GM19438 (cell line): ENCODE measurements around the gene AKAP8L.

Source experiments
- ATAC-seq: cut with Tn5 transposase; IDR thresholded peaks from one replicate; pipeline ENCODE4 v1.9.1; 2021; ENCODE audit warnings: low read depth; ENCODE audit not compliant: unreplicated experiment

AKAP8L gene

DNA sequence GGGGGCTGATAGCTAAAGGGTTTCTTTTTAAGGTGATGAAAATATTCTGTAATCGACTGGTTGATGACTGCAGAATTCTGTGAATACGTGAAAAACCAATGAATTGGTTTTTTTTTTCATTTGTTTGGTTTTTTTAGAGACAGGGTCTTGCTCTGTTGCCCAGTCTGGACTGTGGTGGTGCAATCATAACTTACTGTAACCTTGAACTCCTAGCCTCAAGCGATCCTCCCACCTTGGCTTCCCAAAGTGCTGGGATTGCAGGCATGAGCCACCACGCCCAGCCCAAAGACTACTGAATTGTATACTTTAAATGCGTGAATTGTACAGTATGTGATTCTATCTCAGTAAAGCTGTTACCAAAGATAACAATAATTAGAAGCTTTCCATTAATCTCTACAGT, 24.4 kb downstream of the AKAP8L start:
- no peak for ATAC-seq

DNA sequence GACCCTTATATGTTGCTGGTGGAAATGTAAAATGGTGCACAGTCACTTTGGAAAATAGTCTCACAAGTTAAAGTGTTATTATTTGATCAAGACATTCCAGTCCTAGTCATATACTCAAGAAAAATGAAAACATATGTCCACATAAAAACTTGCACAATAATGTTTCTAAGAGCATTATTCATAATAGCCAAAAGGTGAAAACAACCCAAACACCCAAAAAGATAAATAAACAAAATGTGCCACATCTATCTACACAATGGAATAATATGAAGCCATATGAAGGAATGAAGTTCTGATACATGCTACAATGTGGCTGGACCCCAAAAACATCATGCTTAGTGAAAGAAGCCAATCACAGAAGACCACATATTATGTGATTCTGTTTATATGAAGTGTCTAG, 24.8 kb downstream of the AKAP8L start:
- no peak for ATAC-seq

- ATAC-seq = no peak
Observed at GRCh38 chr19:15390814-15391213, 28.0 kb downstream of the AKAP8L start.

GRCh38 chr19:15381864-15382263, 36.9 kb downstream of the AKAP8L start:
- no peak for ATAC-seq

- no peak for ATAC-seq
Observed at GRCh38 chr19:15381429-15381828, 37.4 kb downstream of the AKAP8L start.

- peak; percentile 7 for ATAC-seq
Observed at GRCh38 chr19:15379999-15380647, 38.7 kb downstream of the AKAP8L start.

GRCh38 chr19:15379083-15379998, 39.4 kb downstream of the AKAP8L start, which contains the start of gene AKAP8:
Gene AKAP8, minus strand, starts transcription at chr19:15379787. Its CDS starts 56 bp downstream, at chr19:15379731.
- ATAC-seq = peak; percentile 73

GRCh38 chr19:15378534-15379082, 40.2 kb downstream of the AKAP8L start:
- ATAC-seq = no peak

DNA sequence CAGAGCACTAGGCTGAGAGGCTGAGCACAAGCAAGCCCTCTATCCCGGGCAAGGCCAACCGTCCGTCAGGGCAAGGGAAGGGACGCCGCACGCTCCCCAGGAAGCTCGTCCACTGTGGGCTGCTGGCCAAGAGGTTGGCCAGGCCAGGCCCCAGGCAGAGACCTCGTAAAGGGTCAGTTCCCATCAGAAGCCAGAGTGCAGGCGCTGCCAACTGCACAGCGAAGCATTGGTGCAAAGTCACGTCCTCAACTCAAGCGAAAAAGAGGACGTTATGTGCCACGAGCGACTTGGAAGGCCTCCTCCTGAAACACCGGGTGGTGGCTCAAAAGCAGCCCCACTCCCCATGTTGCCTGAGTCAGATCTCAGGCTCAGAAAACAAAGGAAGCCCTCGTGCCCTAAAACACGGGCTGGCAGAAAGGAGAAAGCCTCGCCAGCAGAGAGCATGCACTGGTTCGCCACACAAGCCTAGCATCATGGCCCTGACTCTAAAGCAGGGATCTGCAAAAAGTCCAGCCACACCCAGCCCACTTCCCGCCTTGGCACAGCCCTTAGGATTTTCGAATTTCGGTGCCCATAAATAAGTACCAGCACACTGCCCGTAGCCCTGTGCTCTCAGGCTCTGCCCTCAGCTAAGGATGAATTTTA, 43.9 kb downstream of the AKAP8L start:
- ATAC-seq = no peak

DNA sequence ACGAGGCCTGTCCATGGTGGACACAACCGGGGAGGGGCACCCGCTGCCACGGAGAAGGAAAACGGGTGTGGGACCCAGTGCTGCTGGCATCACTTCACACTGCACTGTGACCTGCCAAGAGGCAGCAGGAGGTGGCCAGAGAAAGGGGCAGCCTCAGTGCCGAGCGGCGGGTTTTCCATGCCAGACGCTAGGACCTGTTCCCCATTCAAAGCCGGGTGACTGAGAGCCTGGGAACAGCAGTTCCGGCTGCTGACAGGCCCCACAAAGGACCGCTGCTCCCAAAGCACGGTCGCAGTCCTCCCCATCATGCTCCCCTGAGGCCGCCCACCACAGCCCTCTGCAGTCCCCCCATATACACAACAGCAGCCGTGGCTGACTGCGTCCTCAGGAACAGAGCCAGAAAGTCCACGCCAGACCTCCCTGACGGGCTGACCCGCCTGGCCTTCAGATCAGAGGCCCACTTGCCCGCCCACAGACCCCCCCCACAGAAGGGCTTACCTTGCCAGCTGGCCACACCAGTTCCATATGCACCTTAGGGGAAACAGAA, 44.6 kb downstream of the AKAP8L start:
- ATAC-seq = no peak

DNA sequence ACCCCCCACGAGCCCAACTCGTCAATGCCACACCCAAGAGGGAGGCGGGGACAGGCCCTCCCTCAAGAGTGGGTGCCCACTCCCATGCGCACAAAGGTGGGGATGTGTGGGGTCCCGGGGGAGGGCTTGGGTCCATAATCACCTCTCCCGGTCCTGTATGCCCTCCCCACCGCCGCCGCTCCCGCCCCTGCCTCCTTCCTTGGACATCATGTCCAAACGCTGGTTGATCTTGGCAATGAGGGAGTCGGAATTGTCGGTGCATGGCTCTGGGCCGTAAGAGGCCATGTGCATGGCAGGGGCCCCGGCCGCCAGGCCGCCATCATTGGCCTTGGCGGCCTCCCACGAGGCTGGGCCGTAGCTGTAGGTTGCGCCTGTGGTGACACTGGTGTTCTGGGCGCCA, 45.1 kb downstream of the AKAP8L start:
- no peak for ATAC-seq

DNA sequence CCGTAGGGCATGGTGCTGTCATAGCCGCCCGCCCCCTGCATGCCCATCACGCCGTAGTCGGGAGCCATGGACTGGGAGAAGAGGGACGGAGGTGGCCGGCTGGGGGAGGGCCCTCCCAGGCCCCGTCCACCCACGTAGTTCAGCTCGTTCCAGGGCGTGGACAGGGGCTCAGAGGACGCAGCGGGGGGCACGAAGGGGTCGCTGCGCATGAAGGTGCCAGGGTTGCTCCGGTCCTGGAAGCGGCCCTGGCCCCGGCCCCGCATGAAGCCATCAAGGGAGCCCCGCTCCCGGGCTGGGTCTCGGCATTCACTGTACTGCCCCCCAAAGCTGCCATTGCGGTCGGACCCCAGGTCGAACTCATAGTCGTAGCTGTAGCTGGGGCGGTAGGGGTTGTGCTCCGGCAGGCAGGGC, 45.9 kb downstream of the AKAP8L start:
- no peak for ATAC-seq

- ATAC-seq = no peak
Observed at GRCh38 chr19:15372470-15372869, 46.3 kb downstream of the AKAP8L start.

- ATAC-seq = no peak
Observed at GRCh38 chr19:15371786-15372380, 46.9 kb downstream of the AKAP8L start.

- ATAC-seq = no peak
Observed at GRCh38 chr19:15371119-15371518, 47.7 kb downstream of the AKAP8L start.

DNA sequence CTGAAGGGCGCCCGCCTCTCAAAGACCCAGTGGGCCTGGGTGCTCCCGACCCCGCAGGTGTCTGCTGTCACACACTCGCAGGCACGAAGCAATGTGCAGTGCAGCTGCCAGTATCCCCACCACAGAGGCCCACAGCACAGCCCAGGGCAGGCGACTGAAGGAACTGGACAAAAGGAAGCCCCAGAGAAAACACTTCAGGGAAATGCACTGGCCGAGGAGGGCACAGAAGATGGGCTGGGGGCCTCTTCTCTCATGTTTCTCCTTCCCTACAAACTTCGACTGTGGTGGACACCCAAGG, 49.2 kb downstream of the AKAP8L start:
- ATAC-seq = no peak

DNA sequence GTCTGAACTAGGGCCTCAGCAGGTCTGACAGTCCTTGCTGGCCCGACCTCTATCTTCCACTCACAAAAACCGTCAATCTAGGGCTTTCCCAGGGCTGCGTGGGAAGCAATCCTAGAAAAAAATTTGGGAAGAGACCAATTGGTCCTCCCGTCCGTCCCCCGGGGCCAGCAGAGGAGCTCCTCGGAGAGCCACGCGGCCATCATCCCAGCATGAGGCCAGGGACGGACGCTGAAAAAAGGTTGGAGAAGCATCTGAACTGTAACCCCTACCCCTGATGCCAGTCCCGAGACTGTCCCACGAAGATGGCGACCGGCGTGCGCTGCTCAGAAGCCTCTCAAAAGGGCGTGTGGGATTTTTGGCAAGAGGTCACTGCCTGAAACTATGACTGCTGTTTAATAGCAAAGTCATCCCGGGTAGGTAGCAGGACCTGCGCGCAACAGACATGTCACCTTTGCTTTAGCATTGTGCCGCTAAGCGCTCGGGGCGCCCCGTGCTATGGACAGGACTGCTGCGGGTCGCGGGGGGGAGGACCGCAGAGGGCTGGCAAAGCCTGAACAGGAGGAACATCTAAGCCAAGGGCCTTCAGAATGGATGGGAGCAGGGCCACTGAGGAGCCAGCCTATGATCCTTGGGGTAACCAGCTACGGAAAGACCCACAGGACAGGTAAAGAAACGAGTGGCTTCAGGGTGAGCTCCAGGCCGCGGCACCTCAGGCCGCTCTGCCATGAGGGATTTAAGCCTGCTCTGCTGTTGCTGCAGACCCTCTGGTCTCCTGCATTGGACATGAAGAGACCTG, 49.8 kb downstream of the AKAP8L start:
- no peak for ATAC-seq

GRCh38 chr19:15368051-15368632, 50.6 kb downstream of the AKAP8L start:
- ATAC-seq = no peak

GRCh38 chr19:15367439-15367838, 51.3 kb downstream of the AKAP8L start:
- no peak for ATAC-seq
